H9 (cell line): ENCODE measurements around the gene DUSP1. TPM values are rescaled to one million over a fixed set of nuclear protein-coding genes. Genes with fewer than 3 reads are reported as not detected.

Experiments
- DNase-seq: peaks from one replicate; pipeline ENCODE4 v3.0.0-alpha.2; 2017
- H2AFZ ChIP-seq: one replicate; pipeline ENCODE4 v1.6.1; 2013; ENCODE audit warnings: mild to moderate bottlenecking, low read length, control low read depth, moderate library complexity
- H2AK5ac ChIP-seq: 2 replicates; pipeline ENCODE4 v1.6.1; 2013; ENCODE audit warnings: low read length, control low read depth, mixed read lengths; ENCODE audit not compliant: insufficient read length
- H2BK120ac ChIP-seq: one replicate; pipeline ENCODE4 v1.6.1; 2013; ENCODE audit warnings: low read depth, mild to moderate bottlenecking, low read length, control low read depth, inconsistent platforms; ENCODE audit not compliant: poor library complexity, severe bottlenecking
- H2BK12ac ChIP-seq: 2 replicates; pipeline ENCODE4 v1.6.1; 2013; ENCODE audit warnings: low read length, control low read depth, mixed read lengths, low read depth; ENCODE audit not compliant: insufficient read length
- H2BK15ac ChIP-seq: 2 replicates; pipeline ENCODE4 v1.6.1; 2013; ENCODE audit warnings: low read depth, low read length, control low read depth
- H2BK20ac ChIP-seq: one replicate; pipeline ENCODE4 v1.6.1; 2013; ENCODE audit warnings: low read depth, mild to moderate bottlenecking, low read length, control low read depth, inconsistent platforms; ENCODE audit not compliant: poor library complexity, severe bottlenecking
- H2BK5ac ChIP-seq: 2 replicates; pipeline ENCODE4 v1.6.1; 2013; ENCODE audit warnings: low read length, control low read depth, mixed read lengths; ENCODE audit not compliant: insufficient read length
- H3K14ac ChIP-seq: 2 replicates; pipeline ENCODE4 v1.6.1; 2013; ENCODE audit warnings: low read length, control low read depth; ENCODE audit not compliant: insufficient read depth
- H3K18ac ChIP-seq: 2 replicates; pipeline ENCODE4 v1.6.1; 2013; ENCODE audit warnings: low read depth, mild to moderate bottlenecking, mixed read lengths, low read length, control low read depth; ENCODE audit not compliant: insufficient read length
- H3K23ac ChIP-seq: 2 replicates; pipeline ENCODE4 v1.6.1; 2013; ENCODE audit warnings: low read length, control low read depth, mixed read lengths, low read depth; ENCODE audit not compliant: insufficient read length
- H3K23me2 ChIP-seq: 2 replicates; pipeline ENCODE4 v1.6.1; 2013; ENCODE audit warnings: low read depth, mild to moderate bottlenecking, mixed read lengths, low read length, control low read depth; ENCODE audit not compliant: insufficient read length, poor library complexity, severe bottlenecking
- H3K27ac ChIP-seq: 2 replicates; pipeline ENCODE4 v1.5.1; 2013; ENCODE audit warnings: low read length, control low read depth, mixed read lengths, low read depth; ENCODE audit not compliant: insufficient read length
- H3K27me3 ChIP-seq: 2 replicates; pipeline ENCODE4 v1.6.1; 2013; ENCODE audit warnings: low read length, control low read depth, inconsistent platforms; ENCODE audit not compliant: insufficient read depth
- H3K4ac ChIP-seq: 2 replicates; pipeline ENCODE4 v1.6.1; 2013; ENCODE audit warnings: low read depth, mild to moderate bottlenecking, control low read depth, inconsistent platforms, low read length, moderate library complexity
- H3K4me1 ChIP-seq: 2 replicates; pipeline ENCODE4 v1.6.1; 2013; ENCODE audit warnings: low read length, control low read depth, inconsistent platforms; ENCODE audit not compliant: insufficient read depth
- H3K4me2 ChIP-seq: 2 replicates; pipeline ENCODE4 v1.6.1; 2013; ENCODE audit warnings: low read length, control low read depth, mixed read lengths; ENCODE audit not compliant: insufficient read length, insufficient read depth
- H3K56ac ChIP-seq: 2 replicates; pipeline ENCODE4 v1.6.1; 2013; ENCODE audit warnings: low read depth, mild to moderate bottlenecking, mixed read lengths, low read length, control low read depth; ENCODE audit not compliant: insufficient read length
- H3K79me1 ChIP-seq: 2 replicates; pipeline ENCODE4 v1.6.1; 2013; ENCODE audit warnings: low read depth, mild to moderate bottlenecking, moderate library complexity, low read length, control low read depth, inconsistent platforms; ENCODE audit not compliant: insufficient read depth, poor library complexity, severe bottlenecking
- H3K79me2 ChIP-seq: 2 replicates; pipeline ENCODE4 v1.6.1; 2013; ENCODE audit warnings: low read length, control low read depth, inconsistent platforms; ENCODE audit not compliant: insufficient read depth
- H3K9ac ChIP-seq: 2 replicates; pipeline ENCODE4 v1.6.1; 2013; ENCODE audit warnings: low read length, control low read depth, mixed read lengths; ENCODE audit not compliant: insufficient read length; ENCODE audit errors: extremely low read depth
- H3K9me3 ChIP-seq: one replicate; pipeline ENCODE4 v1.6.1; 2013; ENCODE audit warnings: low read depth, low read length, inconsistent platforms; ENCODE audit not compliant: control insufficient read depth
- H3T11ph ChIP-seq: one replicate; pipeline ENCODE4 v1.6.1; 2013; ENCODE audit warnings: mild to moderate bottlenecking, low read length, control low read depth, inconsistent platforms
- H4K20me1 ChIP-seq: one replicate; pipeline ENCODE4 v1.6.1; 2013; ENCODE audit not compliant: control insufficient read depth, insufficient read length, insufficient read depth
- H4K5ac ChIP-seq: 2 replicates; pipeline ENCODE4 v1.6.1; 2013; ENCODE audit warnings: low read depth, mild to moderate bottlenecking, mixed read lengths, low read length, control low read depth; ENCODE audit not compliant: insufficient read length
- H4K8ac ChIP-seq: replicated peaks from 2 replicates; pipeline ENCODE4 v1.6.1; 2013; ENCODE audit warnings: low read length, control low read depth, mixed read lengths, low read depth; ENCODE audit not compliant: insufficient read length
- H4K91ac ChIP-seq: 2 replicates; pipeline ENCODE4 v1.6.1; 2013; ENCODE audit warnings: low read depth, mild to moderate bottlenecking, moderate library complexity, mixed read lengths, low read length, control low read depth; ENCODE audit not compliant: insufficient read length
- H3K27ac Mint-ChIP-seq, 3 experiments: 2 replicates in 2 of 3; 3 replicates in 1 of 3; pipeline ENCODE4 v1.8.0; 2020 to 2021; ENCODE audit warnings: mixed read lengths in 3 of 3, mild to moderate bottlenecking in 1 of 3, moderate library complexity in 1 of 3
- H3K27me3 Mint-ChIP-seq: 2 replicates; pipeline ENCODE4 v1.8.0; 2021; ENCODE audit warnings: low read depth, mild to moderate bottlenecking, moderate library complexity, mixed read lengths
- H3K36me3 Mint-ChIP-seq, 3 experiments: 2 replicates in 2 of 3; 3 replicates in 1 of 3; pipeline ENCODE4 v1.8.0; 2020 to 2021; ENCODE audit warnings: low read depth in 3 of 3, mixed read lengths in 3 of 3; ENCODE audit not compliant: insufficient read depth in 1 of 3
- H3K4me1 Mint-ChIP-seq, 2 experiments: 2 replicates each; pipeline ENCODE4 v1.8.0; 2020; ENCODE audit warnings: mixed read lengths in 2 of 2
- H3K4me3 Mint-ChIP-seq, 2 experiments: 2 replicates in 1 of 2; 3 replicates in 1 of 2; pipeline ENCODE4 v1.8.0; 2020 to 2021; ENCODE audit warnings: mild to moderate bottlenecking in 2 of 2, mixed read lengths in 2 of 2, moderate library complexity in 1 of 2
- H3K9me3 Mint-ChIP-seq, 2 experiments: 2 replicates in 1 of 2; 3 replicates in 1 of 2; pipeline ENCODE4 v1.8.0; 2020; ENCODE audit warnings: mild to moderate bottlenecking in 2 of 2, mixed read lengths in 2 of 2, moderate library complexity in 1 of 2
- CTCF ChIP-seq: fragments of 200-600 bp; sonication (generic); conservative IDR thresholded peaks from 3 replicates; pipeline ENCODE4 v1.8.0; 2021; ENCODE audit warnings: antibody characterized with exemption, mild to moderate bottlenecking
- WGBS: extraction: QIAGEN DNeasy Blood & Tissue Kit; methylation state at CpG from one replicate; pipeline ENCODE4 v1.1.7; 2013; ENCODE audit warnings: missing lambda C conversion rate, low lambda C conversion rate, mixed read lengths; ENCODE audit not compliant: insufficient read length; ENCODE audit errors: extremely low coverage; 5-methylcytosine and 5-hydroxymethylcytosine counted together
- total RNA-seq: library from RNA; stranded (reverse); gene quantifications from 2 replicates; pipeline ENCODE4 v1.2.1, GENCODE V29; 2021

DUSP1 gene
- total RNA-seq, 1 experiment from 2014 or later = 10.9 TPM

- no peaks in the 10 kb centered on the region for H4K20me1 ChIP-seq
- H3K14ac ChIP-seq = no peak overlapping the region; the same call in 1 of the 2 replicates
- H4K8ac ChIP-seq = no peak overlapping the region
- H2BK20ac ChIP-seq = no peak overlapping the region
- H3K23ac ChIP-seq = no peak overlapping the region
- no peaks in the 10 kb centered on the region for H3K79me1 ChIP-seq
- no peak overlapping the region for H2BK12ac ChIP-seq
- no peaks in the 10 kb centered on the region for H3K9me3 ChIP-seq
- no peak for DNase-seq
- no peak overlapping the region for H3K18ac ChIP-seq
- peaks cover 2 to 3% of the 10 kb centered on the region in 2 experiments; a peak in 1 of 4 replicates for H3K4me1 Mint-ChIP-seq
- H3K56ac ChIP-seq = no peak overlapping the region
- H2AK5ac ChIP-seq = no peak overlapping the region
- H3K36me3 Mint-ChIP-seq = no peaks in the 10 kb centered on the region
- H2BK5ac ChIP-seq = no peak overlapping the region
- no peak overlapping the region for H3K27ac Mint-ChIP-seq
- no peak overlapping the region for H3K4me3 Mint-ChIP-seq
- H3K27me3 ChIP-seq = no peaks in the 10 kb centered on the region
- H2AFZ ChIP-seq = no peak overlapping the region
- no peak overlapping the region for H3K4ac ChIP-seq
- H3K4me1 ChIP-seq = no peaks in the 10 kb centered on the region
- H3T11ph ChIP-seq = no peak overlapping the region
- WGBS = no CpG with 5 or more reads among the region's 10 CpGs
- no peak overlapping the region for H4K5ac ChIP-seq
- H3K27me3 Mint-ChIP-seq = peaks cover 74% of the 10 kb centered on the region
- H3K9ac ChIP-seq = no peak overlapping the region
- no peaks in the 10 kb centered on the region for H3K79me2 ChIP-seq
- H4K91ac ChIP-seq = no peak overlapping the region
- H3K4me2 ChIP-seq = no peak overlapping the region
- no peak overlapping the region for H3K27ac ChIP-seq
- H3K23me2 ChIP-seq = no peaks in the 10 kb centered on the region
- H3K9me3 Mint-ChIP-seq = no peaks in the 10 kb centered on the region
- no peak overlapping the region for H2BK15ac ChIP-seq
- no peak overlapping the region for H2BK120ac ChIP-seq
- no peak for TF ChIP-seq CTCF
Observed at GRCh38 chr5:172725273-172725672, 45.7 kb downstream of the DUSP1 start.
